GM12878 (cell line): ENCODE results near the gene NCKAP5.

ENCODE experiments used
- ASH2L ChIP-seq: fragments of 300-600, 200-600 bp; sonication (generic); IDR thresholded peaks from 2 replicates; pipeline ENCODE4 v1.6.1; 2017; ENCODE audit warnings: low read depth, mild to moderate bottlenecking, borderline replicate concordance
- ATF7 ChIP-seq: fragments of 450-650 bp; IDR thresholded peaks from 2 replicates; pipeline ENCODE4 v1.6.1; 2016; ENCODE audit warnings: low read depth, mild to moderate bottlenecking
- CBX5 ChIP-seq: sonication (generic); IDR thresholded peaks from 2 replicates; pipeline ENCODE4 v1.6.1; 2016; ENCODE audit warnings: low read depth, moderate library complexity, mild to moderate bottlenecking, inconsistent platforms
- CHD2 ChIP-seq: IDR thresholded peaks from 2 replicates; pipeline ENCODE4 v1.6.1; 2011; ENCODE audit warnings: low read depth, low read length, improper control_type of control experiment, borderline replicate concordance
- CREB1 ChIP-seq: IDR thresholded peaks from 2 replicates; pipeline ENCODE4 v1.6.1; 2012; ENCODE audit warnings: low read depth, mild to moderate bottlenecking, inconsistent platforms
- CTCF ChIP-seq, 3 experiments: IDR thresholded peaks in 2 of 3; conservative IDR thresholded peaks in 1 of 3; 2 replicates each; pipeline ENCODE4 v1.5.1; 2011; ENCODE audit warnings: low read depth in 3 of 3, low read length in 3 of 3, mild to moderate bottlenecking in 3 of 3, control low read depth in 2 of 3, moderate library complexity in 2 of 3, inconsistent platforms in 1 of 3, mixed read lengths in 1 of 3; ENCODE audit not compliant: control insufficient read depth in 2 of 3, insufficient read depth in 1 of 3; ENCODE audit errors: extremely low read depth in 1 of 3
- MAX ChIP-seq: IDR thresholded peaks from 2 replicates; pipeline ENCODE4 v1.6.1; 2012; ENCODE audit warnings: low read depth, low read length, improper control_type of control experiment
- NR2C1 ChIP-seq: fragments of 450-650 bp; IDR thresholded peaks from 2 replicates; pipeline ENCODE4 v1.6.1; 2017; ENCODE audit warnings: antibody characterized with exemption, mild to moderate bottlenecking, moderate library complexity
- NR2C2 ChIP-seq: IDR thresholded peaks from 2 replicates; pipeline ENCODE4 v1.6.1; 2011; ENCODE audit warnings: borderline replicate concordance, low read depth; ENCODE audit not compliant: control insufficient read depth, insufficient read length
- PKNOX1 ChIP-seq: fragments of 450-650 bp; IDR thresholded peaks from 2 replicates; pipeline ENCODE4 v1.6.1; 2016; ENCODE audit warnings: mild to moderate bottlenecking
- PRDM15 ChIP-seq: fragments of 450-650 bp; formaldehyde crosslinking; IDR thresholded peaks from 2 replicates; pipeline ENCODE4 v1.4.0; 2020; ENCODE audit warnings: mild to moderate bottlenecking, moderate library complexity
- RAD21 ChIP-seq: IDR thresholded peaks from 2 replicates; pipeline ENCODE4 v1.6.1; 2011; ENCODE audit warnings: mild to moderate bottlenecking, low read depth, low read length, moderate library complexity; ENCODE audit not compliant: insufficient read depth
- RB1 ChIP-seq: fragments of 450-650 bp; formaldehyde crosslinking; IDR thresholded peaks from 2 replicates; pipeline ENCODE4 v1.6.1; 2017; ENCODE audit warnings: mild to moderate bottlenecking, borderline replicate concordance
- SMC3 ChIP-seq: IDR thresholded peaks from 2 replicates; pipeline ENCODE4 v1.6.1; 2011; ENCODE audit warnings: low read length, improper control_type of control experiment, borderline replicate concordance

GRCh38 chr2:132776287-132776686 is 792.0 kb downstream of the NCKAP5 start:
- TF ChIP-seq ASH2L (no peak), PKNOX1 (no peak), CHD2 (no peak), PRDM15 (CRISPR knock-in tag) (no peak), CTCF (IDR thresholded peaks at IDR 0.05 in 2 of 3, conservative IDR thresholded peaks at IDR 0.05 in 1 of 3; ENCODE audit: control insufficient read depth in 2 of 3, extremely low read depth in 1 of 3, insufficient read depth in 1 of 3, low read depth in 3 of 3, low read length in 3 of 3) (no peak), NR2C2 (no peak), ATF7 (no peak), CBX5 (no peak), SMC3 (no peak), MAX (no peak), RB1 (no peak), RAD21 (no peak), CREB1 (no peak), NR2C1 (no peak)
